Endothelial cell (in vitro differentiated cells): Measurements from ENCODE around the gene STARD13. TPM values are rescaled to one million over a fixed set of nuclear protein-coding genes. Genes with fewer than 3 reads are reported as not detected.

Source experiments
- DNase-seq: peaks from one replicate; pipeline ENCODE4 v3.0.0; 2021; ENCODE audit warnings: low spot score
- H3K27ac Mint-ChIP-seq: one replicate; pipeline ENCODE4 v1.8.0; 2021; ENCODE audit warnings: mixed read lengths, inconsistent platforms; ENCODE audit not compliant: unreplicated experiment
- H3K27me3 Mint-ChIP-seq: one replicate; pipeline ENCODE4 v1.8.0; 2021; ENCODE audit warnings: mild to moderate bottlenecking, moderate library complexity, mixed read lengths, inconsistent platforms; ENCODE audit not compliant: unreplicated experiment
- H3K36me3 Mint-ChIP-seq: one replicate; pipeline ENCODE4 v1.8.0; 2021; ENCODE audit warnings: mild to moderate bottlenecking, low read depth, mixed read lengths, inconsistent platforms; ENCODE audit not compliant: unreplicated experiment
- H3K4me1 Mint-ChIP-seq: one replicate; pipeline ENCODE4 v1.8.0; 2021; ENCODE audit warnings: mild to moderate bottlenecking, mixed read lengths, inconsistent platforms; ENCODE audit not compliant: unreplicated experiment
- H3K4me3 Mint-ChIP-seq: one replicate; pipeline ENCODE4 v1.8.0; 2021; ENCODE audit warnings: mild to moderate bottlenecking, mixed read lengths, inconsistent platforms; ENCODE audit not compliant: unreplicated experiment
- H3K9me3 Mint-ChIP-seq: one replicate; pipeline ENCODE4 v1.8.0; 2021; ENCODE audit warnings: mixed read lengths, inconsistent platforms; ENCODE audit not compliant: unreplicated experiment
- total RNA-seq: library from RNA; stranded (reverse); fragmentation: NEBNext Ultra II Directional; extraction: Animal tissue kit (Norgen Biotek cat#: 25700); gene quantifications from one replicate; pipeline ENCODE4 v1.2.1, GENCODE V29; 2021; ENCODE audit not compliant: unreplicated experiment
- TF ChIP-seq, protein P1 (sequence below): fragments of 200-600 bp; sonication (generic); IDR thresholded peaks from one replicate; pipeline ENCODE4 v1.5.0; 2021; ENCODE audit warnings: antibody characterized with exemption; ENCODE audit not compliant: unreplicated experiment

Gene STARD13
- total RNA-seq, 1 donor from 2014 or later: 63.8 TPM

- no peak overlapping the region for H3K27ac Mint-ChIP-seq
- no peaks in the 10 kb centered on the region for H3K9me3 Mint-ChIP-seq
- H3K27me3 Mint-ChIP-seq: peaks cover 3% of the 10 kb centered on the region
- TF ChIP-seq, protein P1, sequence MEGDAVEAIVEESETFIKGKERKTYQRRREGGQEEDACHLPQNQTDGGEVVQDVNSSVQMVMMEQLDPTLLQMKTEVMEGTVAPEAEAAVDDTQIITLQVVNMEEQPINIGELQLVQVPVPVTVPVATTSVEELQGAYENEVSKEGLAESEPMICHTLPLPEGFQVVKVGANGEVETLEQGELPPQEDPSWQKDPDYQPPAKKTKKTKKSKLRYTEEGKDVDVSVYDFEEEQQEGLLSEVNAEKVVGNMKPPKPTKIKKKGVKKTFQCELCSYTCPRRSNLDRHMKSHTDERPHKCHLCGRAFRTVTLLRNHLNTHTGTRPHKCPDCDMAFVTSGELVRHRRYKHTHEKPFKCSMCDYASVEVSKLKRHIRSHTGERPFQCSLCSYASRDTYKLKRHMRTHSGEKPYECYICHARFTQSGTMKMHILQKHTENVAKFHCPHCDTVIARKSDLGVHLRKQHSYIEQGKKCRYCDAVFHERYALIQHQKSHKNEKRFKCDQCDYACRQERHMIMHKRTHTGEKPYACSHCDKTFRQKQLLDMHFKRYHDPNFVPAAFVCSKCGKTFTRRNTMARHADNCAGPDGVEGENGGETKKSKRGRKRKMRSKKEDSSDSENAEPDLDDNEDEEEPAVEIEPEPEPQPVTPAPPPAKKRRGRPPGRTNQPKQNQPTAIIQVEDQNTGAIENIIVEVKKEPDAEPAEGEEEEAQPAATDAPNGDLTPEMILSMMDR: no peak
- H3K4me3 Mint-ChIP-seq: no peak overlapping the region
- H3K4me1 Mint-ChIP-seq: peaks cover 42% of the 10 kb centered on the region
- no peaks in the 10 kb centered on the region for H3K36me3 Mint-ChIP-seq
- DNase-seq: no peak
These were observed 21.5 kb downstream of the STARD13 start for GRCh38 chr13:33263976-33264619.

- Mint-ChIP-seq H3K27me3 (peaks cover 3% of the 10 kb centered on the region), H3K27ac (no peak overlapping the region), H3K4me1 (peaks cover 45% of the 10 kb centered on the region), H3K36me3 (no peaks in the 10 kb centered on the region), H3K9me3 (no peaks in the 10 kb centered on the region), H3K4me3 (no peak overlapping the region)
- no peak for DNase-seq
- TF ChIP-seq, protein P1: no peak
These were observed 22.1 kb downstream of the STARD13 start for GRCh38 chr13:33263484-33263883.

DNA sequence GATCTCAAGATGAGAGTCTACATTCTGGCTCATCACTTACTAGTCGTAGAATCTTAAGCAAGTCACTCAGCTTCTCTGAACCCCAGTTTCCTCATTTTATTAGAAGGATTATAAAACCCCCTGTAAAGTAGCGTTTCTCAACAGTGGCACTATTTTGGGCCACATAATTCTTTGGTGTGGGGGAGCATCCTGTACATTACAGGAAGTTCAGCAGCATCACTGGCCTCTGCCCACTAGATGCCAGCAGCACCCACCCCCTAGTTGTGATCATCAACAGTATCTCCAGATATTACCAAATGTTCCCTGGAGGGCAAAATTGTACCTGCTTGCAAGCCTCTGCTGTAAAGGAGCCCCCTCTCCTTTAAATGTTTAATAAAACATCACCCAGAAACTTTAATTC is 22.6 kb downstream of the STARD13 start:
- Mint-ChIP-seq H3K4me3 (no peak overlapping the region), H3K27me3 (peaks cover 3% of the 10 kb centered on the region), H3K4me1 (peaks cover 43% of the 10 kb centered on the region), H3K27ac (peak overlapping the region; percentile 44), H3K9me3 (no peaks in the 10 kb centered on the region), H3K36me3 (no peaks in the 10 kb centered on the region)
- TF ChIP-seq, protein P1: no peak
- no peak for DNase-seq

DNA sequence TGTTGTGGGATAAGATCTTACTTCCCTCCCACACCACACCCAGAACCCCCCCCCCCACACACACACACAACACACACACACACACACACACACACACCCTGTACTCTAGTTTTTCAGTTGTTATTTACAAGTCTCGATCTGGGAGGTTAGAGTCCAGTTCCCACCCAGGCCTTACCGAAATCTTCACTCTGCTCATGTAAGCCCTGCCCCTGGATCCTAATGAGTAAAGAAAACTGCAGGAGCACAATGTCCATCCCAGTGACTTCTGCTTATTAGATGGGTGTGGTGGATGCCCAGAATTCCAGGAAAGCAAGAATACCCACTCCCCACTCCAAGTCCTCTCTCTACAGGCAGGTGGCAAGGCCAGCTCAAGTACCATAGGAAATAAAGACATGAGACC is 23.0 kb downstream of the STARD13 start:
- H3K4me1 Mint-ChIP-seq: peaks cover 39% of the 10 kb centered on the region
- no peak for DNase-seq
- no peaks in the 10 kb centered on the region for H3K9me3 Mint-ChIP-seq
- TF ChIP-seq, protein P1: no peak
- H3K4me3 Mint-ChIP-seq: no peak overlapping the region
- peak overlapping the region; percentile 44 for H3K27ac Mint-ChIP-seq
- H3K27me3 Mint-ChIP-seq: peaks cover 3% of the 10 kb centered on the region
- no peaks in the 10 kb centered on the region for H3K36me3 Mint-ChIP-seq

DNA sequence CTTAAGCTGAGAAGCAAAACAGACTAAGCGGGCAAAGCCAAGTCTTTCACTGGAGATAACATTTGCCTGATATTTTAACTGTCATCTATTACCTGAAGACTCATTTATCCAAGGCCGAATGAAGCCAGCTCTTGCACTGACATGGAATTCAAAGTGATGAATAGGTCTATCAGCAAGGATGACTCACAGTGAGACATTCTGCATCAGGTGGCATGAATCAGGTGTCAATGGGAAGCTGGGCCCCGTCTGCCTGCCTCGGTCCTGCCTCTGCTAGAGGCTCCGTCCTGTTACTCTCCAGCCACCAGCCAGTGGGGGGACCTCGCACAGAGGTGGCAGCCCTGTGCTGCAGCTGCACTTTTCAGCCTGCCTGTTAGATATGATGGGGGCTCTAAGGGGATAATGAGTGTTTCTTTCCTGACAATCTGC is 23.5 kb downstream of the STARD13 start:
- no peak for DNase-seq
- H3K4me3 Mint-ChIP-seq: no peak overlapping the region
- TF ChIP-seq, protein P1: no peak

More for the DNA sequence above, 23.5 kb downstream of the STARD13 start:
- Mint-ChIP-seq H3K9me3 (no peaks in the 10 kb centered on the region), H3K27ac (no peak overlapping the region), H3K36me3 (no peaks in the 10 kb centered on the region), H3K4me1 (peaks cover 33% of the 10 kb centered on the region), H3K27me3 (peaks cover 3% of the 10 kb centered on the region)
